Neutrophil (primary cell): Measurements from ENCODE around the gene FRS2.

Experiments used
- H3K27ac ChIP-seq: fragments of 200-600 bp; sonication (generic); 2 replicates; pipeline ENCODE4 v1.5.1; 2016; ENCODE audit warnings: mild to moderate bottlenecking, moderate library complexity
- H3K27me3 ChIP-seq: fragments of 200-600 bp; sonication (generic); 2 replicates; pipeline ENCODE4 v1.6.0; 2016; ENCODE audit warnings: mild to moderate bottlenecking
- H3K36me3 ChIP-seq: fragments of 200-600 bp; sonication (generic); 2 replicates; pipeline ENCODE4 v1.5.1; 2017
- H3K4me1 ChIP-seq, 2 experiments: fragments of 200-600 bp in 1 of 2; sonication (generic) in 1 of 2; 1 replicate in 1 of 2; 2 replicates in 1 of 2; pipeline versions ENCODE4 v1.5.1 to v1.6.1; 2013 to 2016; ENCODE audit warnings: low read depth in 1 of 2, low read length in 1 of 2, mild to moderate bottlenecking in 1 of 2, moderate library complexity in 1 of 2; ENCODE audit not compliant: control insufficient read depth in 1 of 2, insufficient read depth in 1 of 2
- H3K4me3 ChIP-seq, 2 experiments: fragments of 200-600 bp in 1 of 2; sonication (generic) in 1 of 2; 1 replicate in 1 of 2; 2 replicates in 1 of 2; pipeline ENCODE4 v1.5.1; 2013 to 2016; ENCODE audit warnings: low read depth in 1 of 2, low read length in 1 of 2, mild to moderate bottlenecking in 1 of 2, moderate library complexity in 1 of 2
- H3K9me3 ChIP-seq: fragments of 200-600 bp; sonication (generic); 2 replicates; pipeline ENCODE4 v1.5.1; 2016
- TF ChIP-seq, protein P1 (sequence below): fragments of 200-600 bp; sonication (generic); IDR thresholded peaks from 2 replicates; pipeline ENCODE4 v1.5.1; 2016; ENCODE audit warnings: antibody characterized with exemption

FRS2 gene

DNA sequence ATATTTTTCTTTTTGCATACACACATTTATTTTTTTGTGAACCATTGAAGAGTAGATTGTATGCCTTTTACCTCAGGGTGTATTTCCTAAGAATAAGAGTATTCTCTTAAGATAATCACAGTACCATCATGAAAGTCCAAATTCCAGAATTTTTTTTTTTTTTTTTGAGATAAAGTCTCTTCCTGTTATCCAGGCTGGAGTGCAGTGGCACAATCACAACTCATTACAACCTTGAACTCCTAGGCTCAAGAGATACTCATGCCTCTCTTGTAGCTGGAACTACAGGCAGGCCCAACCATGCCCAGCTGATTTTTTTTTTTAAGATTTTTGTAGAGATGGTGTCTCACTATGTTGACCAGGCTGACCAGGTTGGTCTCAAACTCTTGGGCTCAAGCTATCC, 10.9 kb downstream of the FRS2 start:
- no peaks in the 10 kb centered on the region for H3K27me3 ChIP-seq
- H3K9me3 ChIP-seq, result no peaks in the 10 kb centered on the region
- H3K27ac ChIP-seq, result no peak overlapping the region
- H3K4me3 ChIP-seq, result no peak overlapping the region
- peaks cover 10 to 15% of the 10 kb centered on the region in 2 experiments for H3K4me1 ChIP-seq
- H3K36me3 ChIP-seq, result no peaks in the 10 kb centered on the region
- TF ChIP-seq, protein P1, sequence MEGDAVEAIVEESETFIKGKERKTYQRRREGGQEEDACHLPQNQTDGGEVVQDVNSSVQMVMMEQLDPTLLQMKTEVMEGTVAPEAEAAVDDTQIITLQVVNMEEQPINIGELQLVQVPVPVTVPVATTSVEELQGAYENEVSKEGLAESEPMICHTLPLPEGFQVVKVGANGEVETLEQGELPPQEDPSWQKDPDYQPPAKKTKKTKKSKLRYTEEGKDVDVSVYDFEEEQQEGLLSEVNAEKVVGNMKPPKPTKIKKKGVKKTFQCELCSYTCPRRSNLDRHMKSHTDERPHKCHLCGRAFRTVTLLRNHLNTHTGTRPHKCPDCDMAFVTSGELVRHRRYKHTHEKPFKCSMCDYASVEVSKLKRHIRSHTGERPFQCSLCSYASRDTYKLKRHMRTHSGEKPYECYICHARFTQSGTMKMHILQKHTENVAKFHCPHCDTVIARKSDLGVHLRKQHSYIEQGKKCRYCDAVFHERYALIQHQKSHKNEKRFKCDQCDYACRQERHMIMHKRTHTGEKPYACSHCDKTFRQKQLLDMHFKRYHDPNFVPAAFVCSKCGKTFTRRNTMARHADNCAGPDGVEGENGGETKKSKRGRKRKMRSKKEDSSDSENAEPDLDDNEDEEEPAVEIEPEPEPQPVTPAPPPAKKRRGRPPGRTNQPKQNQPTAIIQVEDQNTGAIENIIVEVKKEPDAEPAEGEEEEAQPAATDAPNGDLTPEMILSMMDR, result no peak

DNA sequence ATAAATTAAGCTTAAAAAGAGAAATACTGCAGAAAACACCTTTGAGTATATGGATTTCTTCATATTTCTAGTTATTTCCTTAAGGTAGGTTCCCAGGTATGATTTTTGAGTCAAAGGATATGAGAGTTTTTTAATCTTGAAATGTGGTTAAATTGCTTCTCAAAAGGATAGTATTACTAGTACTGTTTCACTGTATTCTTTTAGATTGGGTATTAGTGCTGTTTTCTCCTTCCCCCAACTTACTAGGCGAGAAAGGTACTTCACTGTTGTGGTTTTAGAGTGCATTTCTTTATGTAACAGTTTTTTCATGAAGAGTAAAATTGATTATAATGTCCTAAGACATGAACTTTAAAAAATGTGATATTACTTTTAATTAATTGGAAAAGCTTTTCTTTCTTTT, 13.5 kb downstream of the FRS2 start:
- TF ChIP-seq, protein P1, result no peak
- H3K9me3 ChIP-seq, result no peaks in the 10 kb centered on the region
- H3K4me3 ChIP-seq, result no peak overlapping the region
- H3K4me1 ChIP-seq, result peaks cover 10 to 15% of the 10 kb centered on the region in 2 experiments
- H3K36me3 ChIP-seq, result no peaks in the 10 kb centered on the region
- no peaks in the 10 kb centered on the region for H3K27me3 ChIP-seq
- no peak overlapping the region for H3K27ac ChIP-seq

DNA sequence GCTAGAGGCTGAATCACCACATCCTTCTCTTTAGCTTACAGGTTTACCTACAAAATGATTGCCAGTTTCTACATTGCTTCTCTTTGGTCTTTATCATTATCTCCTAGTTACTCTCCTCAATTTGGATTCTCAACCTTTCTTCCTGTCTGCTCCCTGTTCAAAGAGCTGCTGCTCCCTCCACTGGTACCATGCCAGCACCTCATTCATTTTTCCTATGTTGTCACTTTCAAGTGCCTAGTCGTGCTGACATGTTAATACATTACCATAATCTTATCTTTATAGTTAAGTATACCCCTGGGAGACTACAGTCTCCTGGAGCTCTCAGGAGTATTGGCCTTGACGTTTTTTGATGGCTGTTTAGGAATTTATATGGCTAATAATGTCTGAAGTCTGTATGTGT, 14.2 kb downstream of the FRS2 start:
- H3K36me3 ChIP-seq, result no peaks in the 10 kb centered on the region
- peaks cover 10 to 15% of the 10 kb centered on the region in 2 experiments for H3K4me1 ChIP-seq
- H3K27ac ChIP-seq, result no peak overlapping the region
- no peak overlapping the region for H3K4me3 ChIP-seq
- TF ChIP-seq, protein P1, result no peak
- H3K27me3 ChIP-seq, result no peaks in the 10 kb centered on the region
- no peaks in the 10 kb centered on the region for H3K9me3 ChIP-seq

DNA sequence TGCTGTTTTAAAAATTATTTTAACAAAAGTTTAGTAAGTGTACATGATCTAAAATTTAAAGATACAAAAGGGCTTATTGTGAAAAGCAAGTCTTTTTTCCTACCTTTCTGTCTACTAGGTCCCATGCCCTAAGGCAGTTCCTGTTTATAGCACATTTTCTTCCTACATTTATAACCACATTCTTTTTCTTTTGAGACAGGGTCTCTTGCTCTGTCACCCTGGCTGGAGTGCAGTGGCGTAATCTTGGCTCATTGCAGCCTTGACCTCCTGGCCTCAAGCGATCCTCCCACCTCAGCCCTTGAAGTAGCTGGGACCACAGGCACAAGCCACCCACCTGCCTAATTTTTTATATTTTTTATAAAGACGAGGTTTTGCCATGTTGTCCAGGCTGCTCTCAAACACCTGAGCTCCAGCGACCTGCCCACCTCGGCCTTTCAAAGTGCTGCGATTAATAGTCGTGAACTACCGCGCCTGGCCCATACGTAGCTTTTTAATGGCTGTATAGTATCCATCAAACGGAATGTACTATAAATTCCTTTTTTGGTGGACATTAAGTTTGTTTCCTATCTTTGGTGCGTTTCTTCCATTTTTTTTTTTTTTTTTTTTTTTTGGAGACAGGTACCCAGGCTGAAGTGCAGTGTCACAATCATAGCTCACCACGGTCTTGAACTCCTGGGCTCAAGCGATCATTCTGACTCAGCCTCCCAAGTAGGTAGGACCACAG, 20.9 kb downstream of the FRS2 start:
- H3K27ac ChIP-seq, result no peak overlapping the region

DNA sequence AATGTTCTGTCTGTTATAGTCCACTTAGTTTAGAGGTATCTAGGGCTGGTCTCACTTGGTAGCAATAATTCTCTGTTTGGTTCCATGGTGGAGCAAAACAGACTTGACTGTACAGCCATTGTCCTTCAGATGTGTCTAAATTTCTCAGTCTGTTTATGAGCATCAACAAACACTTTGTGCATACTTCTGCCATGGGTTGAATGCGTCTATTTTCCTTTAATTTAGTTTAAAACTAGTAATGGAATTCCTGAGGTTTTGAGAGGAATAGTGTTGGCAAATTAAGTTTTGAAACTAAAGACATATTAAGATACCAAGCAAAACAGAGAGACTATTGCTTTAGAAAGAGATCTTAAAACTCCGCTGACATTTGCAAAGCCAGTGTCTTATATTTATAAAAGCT, 22.6 kb downstream of the FRS2 start:
- no peaks in the 10 kb centered on the region for H3K36me3 ChIP-seq
- no peak overlapping the region for H3K4me3 ChIP-seq
- no peaks in the 10 kb centered on the region for H3K27me3 ChIP-seq
- H3K9me3 ChIP-seq, result no peaks in the 10 kb centered on the region
- H3K4me1 ChIP-seq, result no peaks in the 10 kb centered on the region
- no peak overlapping the region for H3K27ac ChIP-seq
- TF ChIP-seq, protein P1, result no peak

More for the DNA sequence above, 20.9 kb downstream of the FRS2 start:
- Histone ChIP-seq H3K36me3 (no peaks in the 10 kb centered on the region), H3K4me3 (no peak overlapping the region), H3K27me3 (no peaks in the 10 kb centered on the region), H3K9me3 (no peaks in the 10 kb centered on the region), H3K4me1 (no peaks in the 10 kb centered on the region)
- TF ChIP-seq, protein P1, result no peak
